CD4-positive, alpha-beta memory T cell (primary cell): Measurements from ENCODE around the gene TRIM26. TPM values are rescaled to one million over a fixed set of nuclear protein-coding genes. Genes with fewer than 3 reads are reported as not detected.

Experiments
- CTCF ChIA-PET: fragments of 350-600 bp; sonication (Branson Sonifier 250); formaldehyde crosslinking; loops from one replicate; lab custom pipeline; 2021; ENCODE audit warnings: inconsistent platforms; ENCODE audit not compliant: partially characterized antibody; lab: Charles Lee
- POLR2A ChIA-PET: fragments of 350-600 bp; sonication (Branson Sonifier 250); formaldehyde crosslinking; loops from one replicate; lab custom pipeline; 2021; ENCODE audit not compliant: partially characterized antibody; lab: Charles Lee
- DNase-seq, 5 donors: peaks; one replicate each; pipeline versions ENCODE4 v3.0.0 to v3.0.0-alpha.2; 2020 to 2022; ENCODE audit warnings: mixed read lengths in 1 of 5
- H3K27ac ChIP-seq: one replicate; pipeline ENCODE4 v1.7.0; 2013; ENCODE audit warnings: low read depth, low read length
- H3K27me3 ChIP-seq: 2 replicates; pipeline ENCODE4 v1.7.0; 2013; ENCODE audit warnings: mild to moderate bottlenecking, low read length, moderate library complexity; ENCODE audit not compliant: insufficient read depth
- H3K36me3 ChIP-seq: 2 replicates; pipeline ENCODE4 v1.7.0; 2013; ENCODE audit warnings: mild to moderate bottlenecking, low read length, moderate library complexity; ENCODE audit not compliant: insufficient read depth
- H3K4me1 ChIP-seq: 2 replicates; pipeline ENCODE4 v1.7.0; 2013; ENCODE audit warnings: mild to moderate bottlenecking, low read length, moderate library complexity; ENCODE audit not compliant: insufficient read depth
- H3K4me3 ChIP-seq, 2 donors: one replicate each; pipeline ENCODE4 v1.7.0; 2013; ENCODE audit warnings: low read length in 2 of 2, mild to moderate bottlenecking in 1 of 2
- H3K9me3 ChIP-seq, 2 donors: one replicate each; pipeline ENCODE4 v1.7.0; 2013; ENCODE audit warnings: low read length in 2 of 2, control low read depth in 1 of 2; ENCODE audit not compliant: control insufficient read depth in 1 of 2
- H3K27ac Mint-ChIP-seq, 7 donors: one replicate each; pipeline ENCODE4 v1.8.0; 2020 to 2021; ENCODE audit warnings: mixed read lengths in 7 of 7, mild to moderate bottlenecking in 6 of 7, inconsistent platforms in 3 of 7, moderate library complexity in 3 of 7
- H3K27me3 Mint-ChIP-seq, 2 donors: one replicate each; pipeline ENCODE4 v1.8.0; 2020 to 2021; ENCODE audit warnings: mixed read lengths in 2 of 2
- H3K36me3 Mint-ChIP-seq, 2 donors: one replicate each; pipeline ENCODE4 v1.8.0; 2020 to 2021; ENCODE audit warnings: mixed read lengths in 2 of 2, inconsistent platforms in 1 of 2, mild to moderate bottlenecking in 1 of 2
- H3K4me1 Mint-ChIP-seq, 4 donors: one replicate each; pipeline ENCODE4 v1.8.0; 2020 to 2021; ENCODE audit warnings: mixed read lengths in 4 of 4, mild to moderate bottlenecking in 1 of 4
- H3K4me3 Mint-ChIP-seq, 8 donors: one replicate each; pipeline ENCODE4 v1.8.0; 2020 to 2021; ENCODE audit warnings: mixed read lengths in 8 of 8, mild to moderate bottlenecking in 7 of 8, moderate library complexity in 6 of 8, inconsistent platforms in 3 of 8
- H3K9me3 Mint-ChIP-seq, 8 donors: one replicate each; pipeline ENCODE4 v1.8.0; 2020 to 2021; ENCODE audit warnings: mixed read lengths in 8 of 8, mild to moderate bottlenecking in 5 of 8, inconsistent platforms in 3 of 8, moderate library complexity in 1 of 8
- intact Hi-C: fragments of 100-400 bp; cut with micrococcal nuclease; formaldehyde crosslinking; loops from one replicate; pipeline ENCODE4 v1.15.1; 2023
- polyA plus RNA-seq, 2 donors: library from polyadenylated mRNA; unstranded; fragments of 300-500 nt; fragmentation: Illumina TruSeq; gene quantifications; one replicate each; pipeline ENCODE4 v1.2.3, GENCODE V29; 2021
- total RNA-seq, 2 experiments: library from RNA; stranded (reverse); gene quantifications; one replicate each; pipeline ENCODE4 v1.2.3, GENCODE V29; 2021

Gene TRIM26
- total and polyA plus RNA-seq, 4 experiments from 2014 or later = 17.3 to 60.7 (median 55.5) TPM

GRCh38 chr6:30155520-30156261 is 57.5 kb downstream of the TRIM26 start:
- Histone ChIP-seq H3K4me1 (no peaks in the 10 kb centered on the region), H3K4me3 (no peak overlapping the region), H3K36me3 (no peaks in the 10 kb centered on the region), H3K27ac (no peak overlapping the region), H3K27me3 (no peaks in the 10 kb centered on the region), H3K9me3 (no peaks in the 10 kb centered on the region)
- Mint-ChIP-seq H3K4me1 (peaks cover 0 to 5% (median 0%) of the 10 kb centered on the region in 4 donors), H3K9me3 (no peaks in the 10 kb centered on the region), H3K27ac (no peak overlapping the region), H3K36me3 (no peaks in the 10 kb centered on the region), H3K27me3 (peaks cover 17 to 54% of the 10 kb centered on the region in 2 donors), H3K4me3 (no peak overlapping the region)
- intact Hi-C loops = no loop called here
- no peak for DNase-seq
- ChIA-PET POLR2A (no interaction called here), CTCF (no interaction called here)

GRCh38 chr6:30154709-30155519 is 58.3 kb downstream of the TRIM26 start:
- no peaks in the 10 kb centered on the region for H3K9me3 Mint-ChIP-seq
- no peaks in the 10 kb centered on the region for H3K36me3 Mint-ChIP-seq
- peaks cover 0 to 5% (median 0%) of the 10 kb centered on the region in 4 donors for H3K4me1 Mint-ChIP-seq
- Histone ChIP-seq H3K27ac (no peak overlapping the region), H3K4me3 (no peak overlapping the region), H3K9me3 (no peaks in the 10 kb centered on the region), H3K36me3 (no peaks in the 10 kb centered on the region), H3K4me1 (no peaks in the 10 kb centered on the region), H3K27me3 (no peaks in the 10 kb centered on the region)
- intact Hi-C loops = no loop called here
- no peak for DNase-seq
- CTCF ChIA-PET = interaction anchor here (1.3 kb wide), 1 partner anchor 16 kb away, joined by 3 read pairs; no protein-coding TSS in a partner anchor
- peak overlapping the region in 1 of 7 donors; percentile 5 for H3K27ac Mint-ChIP-seq
- peaks cover 23 to 60% of the 10 kb centered on the region in 2 donors for H3K27me3 Mint-ChIP-seq
- POLR2A ChIA-PET = no interaction called here
- H3K4me3 Mint-ChIP-seq = no peak overlapping the region

- H3K36me3 ChIP-seq = no peaks in the 10 kb centered on the region
- no peaks in the 10 kb centered on the region for H3K4me1 ChIP-seq
- H3K4me3 ChIP-seq = no peak overlapping the region
- POLR2A ChIA-PET = no interaction called here
- DNase-seq = no peak
- CTCF ChIA-PET = interaction anchor here (1.3 kb wide), 1 partner anchor 17 kb away, joined by 3 read pairs; no protein-coding TSS in a partner anchor
- no peaks in the 10 kb centered on the region for H3K36me3 Mint-ChIP-seq
- peaks cover 0 to 5% (median 0%) of the 10 kb centered on the region in 4 donors for H3K4me1 Mint-ChIP-seq
- peaks cover 23 to 56% of the 10 kb centered on the region in 2 donors for H3K27me3 Mint-ChIP-seq
- H3K27ac Mint-ChIP-seq = no peak overlapping the region
- intact Hi-C loops = no loop called here
- H3K9me3 ChIP-seq = no peaks in the 10 kb centered on the region
- H3K27ac ChIP-seq = no peak overlapping the region
- H3K9me3 Mint-ChIP-seq = no peaks in the 10 kb centered on the region
- H3K27me3 ChIP-seq = no peaks in the 10 kb centered on the region
- H3K4me3 Mint-ChIP-seq = no peak overlapping the region
Measured at GRCh38 chr6:30154061-30154460, 59.1 kb downstream of the TRIM26 start.

- no peak overlapping the region for H3K4me3 Mint-ChIP-seq
- CTCF ChIA-PET = no interaction called here
- H3K4me3 ChIP-seq = no peak overlapping the region
- DNase-seq = no peak
- no peaks in the 10 kb centered on the region for H3K4me1 ChIP-seq
- peaks cover 23 to 54% of the 10 kb centered on the region in 2 donors for H3K27me3 Mint-ChIP-seq
- H3K36me3 Mint-ChIP-seq = no peaks in the 10 kb centered on the region
- H3K4me1 Mint-ChIP-seq = peaks cover 0 to 5% (median 0%) of the 10 kb centered on the region in 4 donors
- no peak overlapping the region for H3K27ac Mint-ChIP-seq
- H3K9me3 ChIP-seq = no peaks in the 10 kb centered on the region
- intact Hi-C loops = no loop called here
- H3K27ac ChIP-seq = no peak overlapping the region
- H3K36me3 ChIP-seq = no peaks in the 10 kb centered on the region
- POLR2A ChIA-PET = no interaction called here
- H3K9me3 Mint-ChIP-seq = no peaks in the 10 kb centered on the region
- H3K27me3 ChIP-seq = no peaks in the 10 kb centered on the region
Measured at GRCh38 chr6:30152910-30153610, 60.1 kb downstream of the TRIM26 start.

- no peak overlapping the region for H3K4me3 Mint-ChIP-seq
- Histone ChIP-seq H3K27ac (no peak overlapping the region), H3K4me3 (no peak overlapping the region), H3K9me3 (no peaks in the 10 kb centered on the region), H3K27me3 (no peaks in the 10 kb centered on the region), H3K4me1 (no peaks in the 10 kb centered on the region), H3K36me3 (no peaks in the 10 kb centered on the region)
- POLR2A ChIA-PET = no interaction called here
- no peaks in the 10 kb centered on the region for H3K36me3 Mint-ChIP-seq
- intact Hi-C loops = no loop called here
- no peak for DNase-seq
- no peaks in the 10 kb centered on the region for H3K9me3 Mint-ChIP-seq
- H3K27ac Mint-ChIP-seq = no peak overlapping the region
- H3K4me1 Mint-ChIP-seq = peaks cover 0 to 3% (median 0%) of the 10 kb centered on the region in 4 donors
- peaks cover 27 to 56% of the 10 kb centered on the region in 2 donors for H3K27me3 Mint-ChIP-seq
- CTCF ChIA-PET = interaction anchor here (2.6 kb wide), 1 partner anchor 20 kb away, joined by 11 read pairs; no protein-coding TSS in a partner anchor
Measured at GRCh38 chr6:30152016-30152673, 61.1 kb downstream of the TRIM26 start.

GRCh38 chr6:30151580-30151979 is 61.6 kb downstream of the TRIM26 start:
- Histone ChIP-seq H3K4me1 (no peaks in the 10 kb centered on the region), H3K9me3 (no peaks in the 10 kb centered on the region), H3K27me3 (no peaks in the 10 kb centered on the region), H3K27ac (no peak overlapping the region), H3K4me3 (no peak overlapping the region), H3K36me3 (no peaks in the 10 kb centered on the region)
- intact Hi-C loops = no loop called here
- H3K9me3 Mint-ChIP-seq = no peaks in the 10 kb centered on the region
- H3K36me3 Mint-ChIP-seq = no peaks in the 10 kb centered on the region
- POLR2A ChIA-PET = no interaction called here
- H3K27me3 Mint-ChIP-seq = peaks cover 24 to 55% of the 10 kb centered on the region in 2 donors
- no peak for DNase-seq
- CTCF ChIA-PET = interaction anchor here (2.6 kb wide), 1 partner anchor 20 kb away, joined by 11 read pairs; no protein-coding TSS in a partner anchor
- no peak overlapping the region for H3K4me3 Mint-ChIP-seq
- H3K4me1 Mint-ChIP-seq = peaks cover 0 to 3% (median 0%) of the 10 kb centered on the region in 4 donors
- H3K27ac Mint-ChIP-seq = no peak overlapping the region
